K562 (cell line): Measurements from ENCODE around the gene GMEB1. TPM values are rescaled to one million over a fixed set of nuclear protein-coding genes. Genes with fewer than 3 reads are reported as not detected.

ENCODE experiments used
- ATF2 ChIP-seq: sonication (generic); formaldehyde crosslinking; IDR thresholded peaks from 2 replicates; pipeline ENCODE4 v1.8.1; 2022; ENCODE audit warnings: missing genetic modification reagents
- ATF4 ChIP-seq: fragments of 450-650 bp; formaldehyde crosslinking; IDR thresholded peaks from 2 replicates; pipeline ENCODE4 v1.4.0; 2022; ENCODE audit warnings: mild to moderate bottlenecking, moderate library complexity
- BRCA1 ChIP-seq, 2 experiments: fragments of 450-650 bp in 1 of 2; sonication (generic) in 1 of 2; formaldehyde crosslinking in 1 of 2; IDR thresholded peaks; 2 replicates each; pipeline versions ENCODE4 v1.5.0 to v1.6.1; 2017 to 2020; ENCODE audit warnings: mild to moderate bottlenecking in 1 of 2, missing genetic modification reagents in 1 of 2
- BRD9 ChIP-seq: fragments of 450-650 bp; IDR thresholded peaks from 2 replicates; pipeline ENCODE4 v1.6.1; 2018; ENCODE audit warnings: low read depth; ENCODE audit not compliant: partially characterized antibody
- E2F5 ChIP-seq: sonication (generic); formaldehyde crosslinking; IDR thresholded peaks from 2 replicates; pipeline ENCODE4 v1.8.0; 2022; ENCODE audit warnings: mild to moderate bottlenecking, missing genetic modification reagents
- ID3 ChIP-seq, 2 experiments: fragments of 250-450 bp in 1 of 2; fragments of 450-650 bp in 1 of 2; sonication (Bioruptor Pico) in 1 of 2; IDR thresholded peaks; 2 replicates each; pipeline versions ENCODE4 v1.6.1 to v1.8.0; 2016 to 2021; ENCODE audit warnings: mild to moderate bottlenecking in 2 of 2, moderate library complexity in 2 of 2, missing compliant biosample characterization in 1 of 2, missing genetic modification characterization in 1 of 2
- SNIP1 ChIP-seq: fragments of 450-650 bp; IDR thresholded peaks from 2 replicates; pipeline ENCODE4 v1.7.1; 2017; ENCODE audit warnings: low read depth, mild to moderate bottlenecking
- TAF15 ChIP-seq: fragments of 200-400 bp; formaldehyde crosslinking; IDR thresholded peaks from 2 replicates; pipeline ENCODE4 v1.6.1; 2017; ENCODE audit warnings: mild to moderate bottlenecking, low read depth, low read length, moderate library complexity
- TAF9B ChIP-seq: fragments of 450-650 bp; IDR thresholded peaks from 2 replicates; pipeline ENCODE4 v1.6.1; 2018; ENCODE audit warnings: mild to moderate bottlenecking; ENCODE audit not compliant: partially characterized antibody
- ZNF121 ChIP-seq: sonication (generic); formaldehyde crosslinking; conservative IDR thresholded peaks from 2 replicates; pipeline ENCODE4 v1.8.0; 2022; ENCODE audit warnings: missing genetic modification reagents
- ZNF740 ChIP-seq, 3 experiments: fragments of 200-800 bp in 1 of 3; sonication (Bioruptor generic) in 1 of 3; sonication (generic) in 1 of 3; formaldehyde crosslinking in 1 of 3; IDR thresholded peaks; 2 replicates each; pipeline versions ENCODE4 v1.6.1 to v1.8.0; 2016 to 2022; ENCODE audit warnings: mild to moderate bottlenecking in 2 of 3, missing compliant biosample characterization in 2 of 3, missing genetic modification characterization in 2 of 3, missing genetic modification reagents in 1 of 3
- polyA plus RNA-seq, 8 experiments: library from polyadenylated mRNA; depleted of rRNA in 4 of 8; stranded (reverse) in 5 of 8; unstranded in 3 of 8; fragments of >200 nt; fragmentation: Nextera tagmentation in 2 of 8; fragmentation: Illumina TruSeq in 1 of 8; extraction: Ambion mirVana in 2 of 8; extraction: Trizol in 1 of 8; gene quantifications; 2 replicates each; pipeline versions ENCODE4 v1.2.1 to v1.2.3, GENCODE V29; 2011 to 2014; ENCODE audit warnings: inconsistent platforms in 1 of 8, missing spikeins in 1 of 8
- total RNA-seq, 7 experiments: library from RNA; depleted of rRNA in 6 of 7; stranded (reverse); fragments of >200 nt in 6 of 7; fragmentation: Illumina TruSeq in 2 of 7; extraction: Trizol in 2 of 7; gene quantifications; 2 replicates each; pipeline versions ENCODE4 v1.2.1 to v1.2.3, GENCODE V29; 2011 to 2021; ENCODE audit warnings: low replicate concordance in 1 of 7

The GMEB1 gene
- total and polyA plus RNA-seq, 9 of the 15 experiments (the other 6 are each of a cell fraction or from before 2014, with no cell fraction given) = 6.6 to 17.5 (median 8.5) TPM

GRCh38 chr1:28736450-28737306, 68.1 kb downstream of the GMEB1 start, which contains the start of gene YTHDF2 (continued):
- TF ChIP-seq ID3 (CRISPR knock-in tag; IDR thresholded peaks at IDR 0.05) (no peak), ID3 (tag; IDR thresholded peaks at IDR 0.05) (peak; percentile 82; the same call in 1 of the 2 replicates), ZNF740 (CRISPR knock-in tag; IDR thresholded peaks at IDR 0.05) (peak; percentile 79), ZNF740 (tag; IDR thresholded peaks at IDR 0.05) (peak in 1 of 2 experiments; percentile 69; a peak in 2 of 4 replicates), SNIP1 (peak; percentile 88), TAF15 (no peak), TAF9B (peak; percentile 85), ATF2 (peak; percentile 83; the same call in 1 of the 2 replicates), BRD9 (peak; percentile 69), E2F5 (peak; percentile 53; the same call in 1 of the 2 replicates), BRCA1 (IDR thresholded peaks at IDR 0.05) (no peak), BRCA1 (CRISPR knock-in tag; IDR thresholded peaks at IDR 0.05) (no peak), ZNF121 (CRISPR knock-in tag) (peak; percentile 37), ATF4 (CRISPR knock-in tag) (no peak)
